Stimulated activated CD8-positive, alpha-beta memory T cell treated with anti-CD3 and anti-CD28 coated beads, Interleukin-15, amount 100 ng/mL, for 4 hours (primary cell): ENCODE results near the gene ADGRD1.
"Not testable (repeated sequence)": the region's sequence is repeated elsewhere in the genome, so short reads cannot be mapped to it uniquely, and the experiment has no call there.

Source experiments
- DNase-seq, 2 donors: peaks; one replicate each; pipeline ENCODE4 v3.0.0-alpha.2; 2020; ENCODE audit warnings: low read depth in 2 of 2

The ADGRD1 gene

DNA sequence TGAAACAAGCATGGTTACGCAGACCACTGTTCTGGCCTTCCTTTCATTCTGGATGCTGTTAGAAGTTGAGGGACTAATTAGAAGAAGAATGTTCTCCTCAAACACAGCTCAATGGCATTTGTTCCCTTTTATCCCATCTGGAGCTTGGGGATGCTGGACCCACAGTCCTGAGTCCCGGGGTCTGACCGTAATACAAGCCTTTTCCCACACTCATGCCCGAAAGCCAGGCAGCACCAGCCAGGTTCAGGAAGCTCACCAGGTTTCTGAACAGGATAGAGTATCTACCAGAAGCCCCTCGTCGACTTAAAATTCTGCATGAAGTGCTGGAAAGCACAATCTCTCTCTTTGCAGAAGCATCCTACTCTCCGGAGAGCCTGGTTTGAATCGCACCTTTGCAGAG lies 165.6 kb downstream of the ADGRD1 start:
- not testable (repeated sequence) for DNase-seq

DNA sequence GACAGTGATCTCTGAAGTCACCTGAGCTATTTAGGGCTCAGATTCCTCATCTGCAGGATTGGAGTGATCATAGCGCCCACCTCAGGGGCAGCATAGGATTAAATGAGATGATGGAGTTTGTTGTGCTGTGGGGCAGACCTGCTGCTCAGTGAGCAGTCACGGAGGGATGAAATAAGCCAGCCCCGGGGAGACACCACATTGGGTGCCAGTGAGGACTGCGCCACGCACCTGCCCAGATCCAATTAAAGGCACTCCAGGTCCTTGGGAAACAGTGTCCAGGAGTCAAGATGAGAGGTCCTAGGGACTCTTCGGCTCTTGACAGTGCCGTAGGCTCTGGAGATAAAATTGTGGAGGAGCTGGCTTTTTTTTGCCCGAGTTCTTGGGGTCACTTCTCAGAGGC lies 166.2 kb downstream of the ADGRD1 start:
- no peak for DNase-seq

DNA sequence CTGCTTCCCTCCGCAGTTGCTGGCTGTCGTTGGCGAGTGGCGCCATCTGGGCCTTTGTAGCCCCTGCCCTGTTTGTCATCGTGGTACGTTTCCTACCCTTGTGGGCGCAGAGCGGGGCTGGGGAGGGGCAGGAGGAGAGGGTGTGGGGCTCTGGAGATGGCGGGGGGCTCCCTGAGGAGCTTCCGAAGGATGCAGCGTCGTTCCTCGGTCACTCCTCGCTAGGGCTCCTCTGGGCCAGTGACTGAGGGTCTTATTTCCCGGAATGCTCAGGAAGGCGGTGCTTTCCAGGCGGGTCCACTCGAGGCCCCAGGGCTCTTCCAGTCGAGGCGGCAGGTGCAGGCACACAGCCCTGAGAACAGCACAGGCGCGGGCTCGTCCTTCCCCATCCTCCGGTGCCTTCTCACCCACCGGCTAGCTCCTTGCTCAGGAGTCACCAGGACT lies 167.1 kb downstream of the ADGRD1 start:
- no peak for DNase-seq

DNA sequence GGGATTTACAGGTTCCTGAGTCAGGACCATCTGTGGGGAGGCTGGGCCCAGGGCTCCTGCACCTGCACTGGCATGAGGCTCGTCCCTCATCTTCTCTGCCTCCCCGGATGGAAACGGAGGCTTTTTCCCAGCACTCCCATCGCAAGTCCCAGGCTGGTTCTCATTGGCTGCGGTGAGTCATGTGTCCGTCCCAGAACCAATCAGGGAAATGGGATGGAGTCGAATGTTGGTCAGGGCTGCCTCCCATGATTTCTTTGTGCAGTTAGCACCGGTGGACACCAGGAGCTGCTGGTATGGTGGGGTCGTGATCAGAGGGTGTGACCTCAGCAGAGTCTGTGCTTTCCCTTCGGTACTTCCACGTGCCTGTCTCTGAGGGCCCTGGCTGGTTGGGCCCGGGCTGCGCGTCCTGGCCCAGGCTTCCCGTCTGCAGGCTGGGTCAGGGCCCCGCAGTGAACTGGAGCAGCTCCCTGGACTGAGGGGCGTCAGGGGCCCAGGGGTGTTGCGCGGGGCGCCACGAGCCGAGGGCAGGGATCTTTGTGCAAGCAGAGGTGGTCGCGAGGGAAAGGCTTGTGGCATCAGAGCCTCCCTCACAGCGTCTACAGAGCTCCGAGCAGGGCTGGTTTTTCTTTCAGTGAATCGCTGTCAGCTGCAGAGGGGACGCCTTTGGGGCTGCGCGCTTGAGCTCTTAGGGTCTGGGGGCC lies 168.1 kb downstream of the ADGRD1 start:
- DNase-seq, result no peak

DNA sequence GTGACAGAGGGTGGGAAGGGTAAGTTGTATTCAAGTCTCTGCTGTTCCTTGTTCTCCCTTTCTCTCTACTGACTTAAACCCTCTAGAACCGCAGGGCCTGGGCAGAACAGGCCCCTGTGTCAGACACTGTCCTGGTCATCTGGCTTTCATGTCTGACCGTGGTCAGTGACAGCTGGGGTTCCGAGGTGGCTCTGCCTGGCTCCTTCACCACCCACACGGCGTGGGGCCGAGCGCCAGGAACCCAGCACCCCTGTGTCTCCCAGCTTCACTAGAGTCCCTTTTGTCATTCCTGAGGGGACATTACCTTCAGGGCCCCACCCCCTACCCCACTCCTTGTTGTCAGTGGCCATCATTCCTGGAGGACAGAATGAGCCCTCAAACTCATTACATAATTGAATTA lies 168.9 kb downstream of the ADGRD1 start:
- no peak for DNase-seq

DNA sequence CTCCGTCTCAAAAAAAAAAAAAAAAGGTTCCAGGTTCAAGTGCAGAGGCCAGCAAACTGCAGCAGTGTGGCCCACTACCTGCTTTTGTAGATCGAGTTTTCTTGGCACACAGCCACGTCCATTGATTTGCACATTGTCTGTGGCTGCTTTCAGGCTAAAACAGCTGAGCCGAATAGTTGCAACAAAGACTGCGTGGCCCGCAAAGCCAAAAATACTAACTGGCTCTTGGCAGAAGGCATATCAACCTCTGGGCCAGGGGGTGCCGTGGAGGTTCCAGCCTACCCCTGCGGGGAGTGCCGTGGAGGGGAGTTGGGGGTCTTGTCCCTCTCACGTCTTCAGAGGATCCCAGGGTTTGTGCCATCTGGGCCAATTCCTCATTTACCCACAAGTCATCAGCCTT lies 170.1 kb downstream of the ADGRD1 start:
- DNase-seq, result no peak

DNA sequence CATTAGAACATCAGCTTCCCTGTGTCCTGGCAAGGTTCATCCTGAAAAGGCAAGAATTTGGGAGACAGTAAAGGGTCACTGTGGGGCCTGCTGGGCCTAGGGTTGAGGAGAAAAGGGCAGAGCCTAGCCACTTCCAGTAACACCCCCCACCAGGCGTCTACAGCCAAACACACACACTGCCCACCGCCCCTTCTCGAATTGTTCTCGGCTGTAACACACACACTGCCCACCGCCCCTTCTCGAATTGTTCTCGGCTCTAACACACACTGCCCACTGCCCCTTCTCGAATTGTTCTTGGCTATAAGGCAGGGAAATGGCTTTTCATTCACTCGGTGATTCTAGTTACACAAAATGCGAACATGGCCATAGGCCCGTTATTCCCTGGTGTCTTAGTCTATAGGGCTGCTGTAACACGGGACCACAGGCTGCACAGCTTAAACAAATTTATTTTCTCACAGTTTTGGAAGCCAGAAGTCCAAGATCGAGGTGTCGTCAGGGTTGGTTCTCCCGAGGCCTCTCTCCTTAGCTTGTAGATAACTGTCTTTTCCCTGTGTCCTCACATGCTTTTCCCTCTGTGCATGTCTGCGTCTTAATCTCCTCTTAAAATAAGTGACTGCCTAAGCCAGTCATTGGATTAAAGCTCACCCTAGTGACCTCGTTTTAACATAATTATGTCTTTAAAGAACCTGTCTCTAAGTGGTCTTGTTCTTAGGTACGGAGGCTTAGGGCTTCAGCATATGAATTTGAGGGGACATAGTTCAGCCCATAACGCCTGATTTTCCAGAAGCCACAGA lies 171.0 kb downstream of the ADGRD1 start:
- no peak for DNase-seq

DNA sequence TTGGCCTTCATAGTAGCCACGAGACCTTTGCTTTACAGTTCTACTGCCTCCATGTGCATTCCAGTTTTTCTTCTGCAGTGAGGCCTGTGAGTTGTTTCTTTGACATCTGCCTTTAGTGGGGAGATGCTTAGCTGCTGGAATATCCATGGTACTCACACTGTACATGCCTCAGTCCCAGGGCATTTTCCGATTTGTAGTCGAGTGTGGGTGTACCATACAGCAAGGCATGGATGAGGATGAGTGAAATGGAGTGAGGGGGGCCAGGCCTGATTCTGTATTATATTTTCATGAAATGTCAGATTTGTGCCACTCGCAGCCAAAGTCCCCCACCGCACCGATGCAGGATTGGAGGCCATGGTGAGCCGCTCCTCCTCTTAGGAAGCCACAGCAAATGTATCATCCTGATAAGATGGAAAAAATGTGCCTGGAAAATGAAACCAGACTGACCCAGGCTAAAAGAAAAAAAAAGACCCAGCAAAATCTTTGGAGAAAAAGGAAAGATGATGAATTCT lies 173.0 kb downstream of the ADGRD1 start:
- no peak for DNase-seq

DNA sequence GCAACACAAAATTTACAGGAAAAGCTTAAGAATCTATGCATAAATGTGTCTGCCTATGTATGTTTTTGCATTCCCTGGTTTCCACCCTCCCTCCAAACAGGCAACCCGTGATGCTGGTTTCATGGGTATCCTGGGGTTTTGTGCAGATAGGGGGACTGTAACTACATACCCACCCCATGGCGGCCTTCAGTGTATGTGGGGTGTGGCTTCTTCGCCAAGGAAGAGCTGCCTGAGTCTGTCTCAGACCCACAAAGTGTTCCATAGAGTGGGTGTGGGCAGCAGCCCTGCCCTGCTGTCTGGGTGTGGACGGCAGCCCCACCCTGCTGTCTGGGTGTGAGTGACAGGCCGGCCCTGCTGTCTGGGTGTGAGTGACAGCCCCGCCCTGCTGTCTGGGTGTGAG lies 174.8 kb downstream of the ADGRD1 start:
- DNase-seq, result no peak

DNA sequence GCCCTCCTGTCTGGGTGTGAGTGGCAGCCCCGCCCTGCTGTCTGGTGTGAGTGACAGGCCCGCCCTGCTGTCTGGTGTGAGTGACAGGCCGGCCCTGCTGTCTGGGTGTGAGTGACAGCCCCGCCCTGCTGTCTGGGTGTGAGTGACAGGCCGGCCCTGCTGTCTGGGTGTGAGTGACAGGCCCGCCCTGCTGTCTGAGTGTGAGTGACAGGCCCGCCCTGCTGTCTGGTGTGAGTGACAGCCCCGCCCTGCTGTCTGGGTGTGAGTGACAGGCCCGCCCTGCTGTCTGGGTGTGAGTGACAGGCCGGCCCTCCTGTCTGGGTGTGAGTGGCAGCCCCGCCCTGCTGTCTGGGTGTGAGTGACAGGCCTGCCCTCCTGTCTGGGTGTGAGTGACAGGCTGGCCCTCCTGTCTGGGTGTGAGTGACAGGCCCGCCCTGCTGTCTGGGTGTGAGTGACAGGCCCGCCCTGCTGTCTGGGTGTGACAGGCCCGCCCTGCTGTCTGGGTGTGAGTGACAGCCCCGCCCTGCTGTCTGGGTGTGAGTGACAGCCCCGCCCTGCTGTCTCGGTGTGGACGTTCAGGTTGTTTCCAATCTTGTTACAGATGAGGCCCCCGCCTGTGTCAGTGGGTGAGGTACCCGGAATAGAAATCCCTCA lies 175.4 kb downstream of the ADGRD1 start:
- not testable (repeated sequence) for DNase-seq

DNA sequence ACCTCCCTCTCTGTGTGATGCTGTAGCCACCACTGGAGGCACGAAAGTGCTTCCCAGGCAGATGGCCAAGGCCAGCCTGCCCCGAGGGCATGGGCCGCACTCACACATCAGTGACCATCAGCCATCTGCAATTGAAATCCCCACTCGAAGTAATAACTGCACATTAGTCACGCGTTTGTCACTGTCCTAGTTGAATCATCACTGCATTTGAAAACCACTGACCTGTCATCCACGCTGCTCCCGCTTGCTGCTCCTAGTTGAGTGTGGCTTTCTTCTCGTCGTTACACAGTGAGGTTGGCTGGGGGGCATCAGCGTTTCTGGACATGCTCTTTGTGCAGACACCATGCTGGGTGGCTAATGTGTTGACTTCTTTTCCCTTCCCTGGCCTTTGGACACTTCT lies 176.1 kb downstream of the ADGRD1 start:
- DNase-seq, result no peak

DNA sequence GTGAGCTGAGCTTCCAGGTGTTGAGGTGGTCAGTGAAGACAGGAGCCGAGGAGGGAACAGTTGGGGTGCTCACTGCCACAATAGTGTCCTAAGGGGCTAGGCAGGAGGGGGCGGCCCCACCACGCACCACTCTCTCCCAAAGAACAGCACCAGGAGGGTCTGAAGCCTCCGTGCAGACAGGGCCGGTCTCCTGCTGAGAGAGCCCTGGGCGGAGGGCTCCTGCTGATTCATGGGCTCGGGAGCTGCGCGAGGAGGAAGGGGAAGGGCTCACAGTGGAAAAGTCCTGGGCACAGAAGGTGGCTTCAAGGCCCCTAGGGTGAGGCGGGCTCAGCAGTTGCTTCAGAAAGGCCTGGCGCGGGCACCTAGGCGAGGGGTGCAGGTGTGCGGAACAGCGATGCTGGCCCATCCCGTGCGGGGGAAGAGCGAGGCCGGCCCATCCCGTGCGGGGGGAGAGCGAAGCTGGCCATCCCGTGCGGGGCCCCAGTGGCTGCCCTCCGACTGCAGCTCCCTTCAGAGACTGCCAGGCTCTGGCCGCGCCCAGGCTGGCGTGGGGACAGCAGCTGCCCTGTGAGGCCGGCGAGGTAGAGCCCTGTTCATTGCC lies 176.7 kb downstream of the ADGRD1 start:
- no peak for DNase-seq

DNA sequence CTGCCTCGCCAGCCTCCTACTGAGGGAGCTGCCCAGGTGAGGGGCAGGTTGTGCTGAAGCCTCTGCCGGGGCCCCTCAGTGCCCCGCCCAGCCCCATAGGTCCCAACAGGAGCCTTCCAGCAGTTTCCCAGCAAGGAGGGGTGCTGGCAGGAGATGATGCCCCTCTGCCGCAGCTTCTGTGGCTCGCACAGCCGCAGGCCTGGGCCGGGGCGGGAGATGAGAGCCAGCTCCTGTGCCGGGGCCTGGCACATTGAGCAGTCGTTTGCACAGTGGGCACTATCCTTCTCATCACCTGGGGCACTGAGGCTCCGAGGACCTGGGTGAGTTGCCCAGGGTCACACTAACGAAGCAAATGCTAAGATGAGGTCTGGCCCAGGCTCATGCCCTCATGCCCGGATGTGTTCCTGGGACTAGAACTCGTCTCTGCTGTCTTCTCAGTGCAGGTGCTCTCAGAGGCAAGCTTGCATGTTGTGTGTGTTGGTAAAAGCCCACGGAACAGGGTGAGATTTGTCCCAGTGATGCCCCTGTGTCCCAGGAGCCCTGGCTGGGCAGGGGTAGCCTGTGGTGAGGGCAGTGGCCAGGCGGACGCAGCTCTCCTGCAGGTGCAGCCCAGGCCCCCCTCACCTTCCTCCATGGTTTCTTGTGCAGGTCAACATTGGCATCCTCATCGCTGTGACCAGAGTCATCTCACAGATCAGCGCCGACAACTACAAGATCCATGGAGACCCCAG lies 177.5 kb downstream of the ADGRD1 start:
- DNase-seq, result no peak

DNA sequence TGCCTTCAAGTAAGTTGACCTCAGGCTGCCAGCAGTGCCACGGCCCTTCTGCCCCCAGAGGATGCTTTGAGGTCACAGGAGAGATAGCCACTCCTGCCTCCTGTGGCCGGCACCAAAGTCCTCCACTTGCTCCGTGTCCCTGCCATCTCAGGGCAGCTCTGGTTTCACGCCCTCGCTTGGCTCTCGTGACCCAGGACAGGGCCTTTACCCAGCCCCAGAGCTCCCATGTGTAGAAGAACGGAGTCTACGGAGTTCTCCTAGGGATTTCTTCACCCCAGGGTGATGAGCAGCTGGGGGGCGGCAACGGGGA lies 178.1 kb downstream of the ADGRD1 start:
- DNase-seq, result no peak

DNA sequence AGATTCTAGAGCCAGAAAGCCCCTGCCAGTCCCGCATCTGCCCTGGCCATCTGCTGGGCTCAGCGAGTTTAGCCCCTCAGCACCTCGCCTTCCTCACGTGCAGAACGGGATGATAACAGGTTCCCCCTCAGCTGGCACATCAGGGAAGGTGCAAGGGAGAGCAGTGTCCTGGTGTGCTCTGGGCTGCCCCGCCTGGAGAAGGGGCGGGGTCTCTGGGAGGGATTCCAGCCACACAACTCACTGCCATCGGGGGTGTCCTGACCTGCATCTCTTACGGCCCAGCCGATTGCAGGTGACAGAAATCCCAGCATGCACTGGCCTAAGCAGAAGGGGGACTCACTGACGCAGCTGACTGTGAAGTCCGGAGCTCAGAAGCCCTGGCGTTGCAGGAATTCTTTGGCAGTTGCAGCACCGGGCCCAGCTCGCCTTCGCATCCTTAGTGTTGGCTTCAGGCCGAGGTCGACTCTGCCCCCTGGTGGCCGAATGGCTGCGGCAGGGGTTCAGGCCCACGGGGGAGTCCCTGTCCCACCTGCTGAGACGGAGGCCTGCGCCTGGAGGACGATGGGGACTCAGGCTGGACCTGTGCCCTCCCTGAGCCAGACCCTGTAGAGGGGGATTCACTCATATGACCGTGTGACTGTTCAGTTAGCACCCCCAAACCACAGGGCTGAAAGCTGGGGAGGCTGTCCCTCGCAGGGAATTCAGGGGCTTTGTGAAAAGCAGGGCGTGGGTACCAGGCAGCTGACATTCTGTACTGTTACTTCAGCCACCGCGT lies 178.6 kb downstream of the ADGRD1 start:
- DNase-seq, result peak; percentile 24 to 30

DNA sequence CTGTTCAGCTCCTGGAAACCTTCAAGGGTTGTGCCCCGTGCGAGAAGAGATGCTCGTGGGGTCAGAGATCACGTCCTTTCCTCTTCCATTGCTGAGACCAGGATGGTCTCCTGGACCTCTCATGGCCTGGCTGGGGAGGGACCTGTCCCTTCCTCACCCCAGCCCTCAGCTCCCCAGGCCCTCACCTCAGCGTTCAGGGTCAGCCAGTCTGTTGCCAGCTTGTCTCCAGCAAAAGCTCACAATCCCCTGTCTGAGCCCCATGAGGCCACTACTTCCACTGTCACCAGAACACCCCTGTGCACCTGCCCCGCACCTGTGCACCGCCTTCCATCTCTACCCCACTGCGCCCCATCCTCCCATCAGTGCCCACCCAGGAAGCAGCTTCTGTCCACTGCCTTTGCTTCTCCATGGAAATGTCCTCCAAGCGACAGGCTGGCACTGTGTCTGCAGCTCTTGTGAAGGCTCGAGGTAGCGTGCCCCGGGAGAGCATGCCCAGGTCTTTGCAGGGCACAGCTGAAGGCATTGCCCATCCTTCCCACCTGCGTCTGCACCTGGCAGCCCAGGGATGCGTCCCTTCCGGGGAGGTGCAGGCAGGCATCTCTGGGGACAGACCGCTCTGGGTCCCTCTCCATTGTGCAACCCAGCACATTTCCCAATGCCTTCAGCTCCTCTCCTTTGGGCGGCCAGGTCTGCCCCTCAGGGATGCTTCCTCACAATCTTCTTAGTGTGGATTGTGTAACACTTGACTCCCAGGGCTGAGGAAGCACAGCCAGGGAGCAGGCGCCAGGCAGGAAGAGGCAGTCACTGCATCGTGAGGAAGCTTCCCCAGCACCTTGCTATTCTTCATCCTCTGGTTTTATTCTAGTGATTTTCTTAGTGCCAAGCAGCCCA lies 179.6 kb downstream of the ADGRD1 start:
- DNase-seq, result no peak

DNA sequence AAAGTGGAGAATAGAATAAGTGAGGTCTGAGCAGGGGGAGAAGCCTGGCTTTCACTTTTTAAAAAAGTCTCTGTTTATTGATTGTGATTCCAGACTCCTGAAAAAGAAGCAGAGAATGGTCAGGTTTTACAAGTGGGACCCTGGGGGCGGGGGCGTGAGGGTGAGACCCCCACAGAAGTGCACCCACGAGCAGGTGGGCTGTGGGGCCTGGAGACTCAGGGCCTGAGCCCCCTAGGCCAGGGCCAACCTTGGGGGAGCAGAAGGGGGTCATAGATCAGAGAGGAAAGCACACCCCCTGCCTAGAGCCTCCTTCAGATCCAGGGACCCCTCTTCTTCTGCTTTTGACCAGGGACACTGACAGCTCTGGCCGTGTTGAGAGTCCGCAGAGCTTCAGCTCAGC lies 180.3 kb downstream of the ADGRD1 start:
- no peak for DNase-seq

DNA sequence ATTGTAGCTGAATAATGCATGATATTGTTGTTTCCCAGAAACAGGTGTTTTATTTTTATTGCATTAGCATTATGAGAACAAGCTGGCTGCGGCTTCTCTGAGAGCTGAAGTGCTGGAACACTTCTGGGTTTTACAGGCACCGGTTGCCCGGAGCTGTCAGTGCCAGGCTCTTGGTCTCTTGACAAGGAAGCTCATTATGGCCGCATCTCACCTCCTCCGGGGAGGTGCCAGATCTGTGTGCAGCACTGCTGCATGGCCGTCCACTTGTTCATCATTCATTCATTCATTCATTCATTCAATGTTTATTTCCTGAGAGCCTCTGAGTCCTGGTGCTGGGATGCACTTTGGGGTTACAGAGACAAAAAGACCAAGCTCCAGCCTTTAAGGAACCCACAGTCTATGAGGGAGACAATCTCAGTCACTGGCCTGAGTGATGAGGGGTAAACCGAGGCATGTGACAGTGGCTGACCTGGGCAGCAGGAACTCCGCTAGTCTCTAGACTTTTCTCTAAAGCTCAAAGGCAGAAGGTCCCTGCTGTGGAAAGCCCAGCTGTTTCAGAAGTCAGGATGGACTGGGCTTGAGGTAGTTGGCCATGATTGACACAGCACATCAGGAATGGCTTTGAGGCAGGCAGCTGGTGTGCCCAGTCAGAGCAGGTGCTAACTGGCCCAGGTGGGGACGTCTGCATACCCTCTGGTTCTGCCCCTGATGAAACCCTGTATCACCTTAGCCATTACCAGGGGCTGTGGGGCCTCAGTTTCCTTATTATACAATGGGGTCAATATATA lies 181.0 kb downstream of the ADGRD1 start:
- no peak for DNase-seq

DNA sequence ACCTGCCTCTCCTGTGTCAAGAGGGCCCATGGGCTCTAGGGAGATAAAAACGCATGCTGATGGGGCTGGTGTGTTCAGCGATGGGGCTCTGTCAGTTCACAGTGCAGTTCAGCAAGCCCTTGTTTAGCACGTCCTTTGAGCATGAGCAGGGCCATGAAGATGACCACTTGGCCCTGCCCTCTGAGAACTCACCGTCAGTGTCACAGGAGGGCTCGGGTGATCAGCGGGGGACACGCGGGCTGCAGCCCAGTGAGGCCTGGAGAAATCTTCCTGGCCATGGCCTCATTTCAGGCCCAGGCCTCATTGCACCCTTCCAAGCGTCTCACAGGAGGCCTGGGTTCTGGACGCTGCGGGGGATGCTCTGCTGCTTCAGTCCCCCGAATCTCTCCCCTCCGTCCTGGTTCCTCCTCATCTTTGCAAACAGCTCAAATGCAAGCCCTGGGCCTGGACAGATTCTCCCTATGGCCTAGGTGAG lies 181.6 kb downstream of the ADGRD1 start:
- DNase-seq, result no peak
